ENCODE data around the gene TBC1D1.
A peak's percentile ranks its signal among the peaks of the same experiment; 100 is the strongest.
"Not testable (repeated sequence)": the region's sequence is repeated elsewhere in the genome, so short reads cannot be mapped to it uniquely, and the experiment has no call there.

TBC1D1 gene

DNA sequence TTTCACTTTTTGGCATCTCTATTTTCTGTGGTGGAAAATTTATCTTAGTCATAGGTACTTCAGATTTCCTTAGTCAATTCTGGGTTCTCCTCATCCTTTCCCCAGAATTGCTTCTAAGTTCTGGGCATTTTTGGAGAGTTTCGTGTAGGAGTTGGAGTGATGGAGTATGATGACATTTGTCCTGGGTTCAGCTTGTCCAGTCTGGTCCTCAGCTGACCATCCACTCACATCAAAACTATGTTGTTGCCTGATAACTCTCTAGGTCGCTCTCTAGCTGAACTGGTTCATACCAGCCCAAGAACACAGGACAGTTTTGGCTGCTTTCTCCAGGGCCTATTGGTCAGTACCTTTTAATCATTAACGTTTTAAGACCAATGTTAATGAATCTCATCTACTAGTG lies 82.6 kb downstream of the TBC1D1 start:
- TF ChIP-seq POLR2AphosphoS5 (IDR thresholded peaks at IDR 0.05; ENCODE audit: low read depth, low read length) (no peak), TAF1 (IDR thresholded peaks at IDR 0.05; ENCODE audit: borderline replicate concordance, low read depth, low read length) (no peak), POLR2A (IDR thresholded peaks at IDR 0.05; ENCODE audit: low read depth, low read length) (no peak)
- FAIRE-seq, result no peak
- no peak for DNase-seq (ENCODE audit: insufficient read length)

DNA sequence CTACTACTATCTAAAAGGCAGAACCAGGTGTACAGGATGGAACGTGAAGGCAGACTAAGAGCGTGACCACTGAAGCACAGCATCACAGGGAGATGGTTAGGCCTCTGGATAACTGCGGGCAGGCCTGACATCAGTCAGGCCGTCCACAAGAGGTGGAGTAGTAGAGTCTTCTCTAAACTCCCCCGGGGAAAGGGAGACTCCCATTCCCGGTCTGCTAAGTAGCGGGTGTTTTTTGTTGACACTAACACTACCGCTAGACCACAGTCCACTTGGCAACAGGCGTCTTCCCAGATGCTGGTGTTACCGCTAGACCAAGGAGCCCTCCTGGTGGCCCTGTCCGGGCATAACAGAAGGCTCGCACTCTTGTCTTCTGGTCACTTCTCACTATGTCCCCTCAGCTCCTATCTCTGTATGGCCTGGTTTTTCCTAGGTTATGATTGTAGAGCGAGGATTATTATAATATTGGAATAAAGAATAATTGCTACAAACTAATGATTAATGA lies 84.5 kb downstream of the TBC1D1 start:
- DNase-seq (ENCODE audit: insufficient read length); FAIRE-seq: not testable (repeated sequence)

DNA sequence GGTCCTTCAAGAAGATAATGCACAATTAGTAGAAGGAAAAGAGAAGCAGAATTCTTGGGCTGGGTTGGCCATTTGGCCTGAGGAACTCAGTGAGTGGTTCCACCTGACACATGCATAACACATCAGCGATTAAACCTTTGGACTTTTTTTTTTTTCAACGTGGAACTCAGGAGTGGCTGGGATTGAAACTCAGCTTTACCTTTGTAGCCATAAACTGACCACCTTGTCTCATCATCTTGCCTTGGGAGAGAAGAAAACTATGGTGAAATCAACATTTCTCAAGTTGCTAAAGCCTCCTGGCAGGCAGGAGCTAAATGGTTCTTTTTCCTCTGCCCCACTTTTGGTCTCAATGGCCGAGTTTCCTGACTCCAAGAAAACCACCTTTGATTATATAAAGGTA lies 85.6 kb downstream of the TBC1D1 start:
- TF ChIP-seq TAF1 (IDR thresholded peaks at IDR 0.05; ENCODE audit: borderline replicate concordance, low read depth, low read length), result no peak
- TF ChIP-seq POLR2A (IDR thresholded peaks at IDR 0.05; ENCODE audit: low read depth, low read length), result no peak
- no peak for TF ChIP-seq POLR2AphosphoS5 (IDR thresholded peaks at IDR 0.05; ENCODE audit: low read depth, low read length)
- DNase-seq (ENCODE audit: insufficient read length) (no peak), FAIRE-seq (no peak)

DNA sequence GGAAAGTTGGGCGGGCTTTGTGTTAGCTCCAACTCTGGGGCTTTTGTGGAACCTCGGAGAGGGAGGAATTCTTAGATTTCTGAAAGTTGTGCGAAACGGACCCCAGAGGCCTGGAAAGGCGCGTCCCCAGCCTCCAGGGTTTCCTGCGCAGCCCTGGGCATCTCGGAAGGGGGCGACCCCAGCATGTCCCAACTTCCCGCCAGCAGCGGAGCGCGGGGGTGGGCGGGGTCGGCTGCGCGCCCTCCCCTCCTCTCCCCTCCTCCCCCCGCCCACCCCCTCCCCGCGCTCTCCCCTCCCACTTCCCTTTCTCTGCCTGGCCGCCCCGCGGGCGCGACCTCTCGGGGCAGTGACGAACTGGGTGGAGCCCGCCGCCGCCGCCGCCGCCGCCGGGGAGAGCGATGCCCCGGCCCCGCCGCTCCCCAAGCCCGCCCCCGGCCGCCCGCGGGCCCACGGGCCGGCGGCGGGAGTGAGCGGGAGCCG lies 86.1 kb downstream of the TBC1D1 start:
- DNase-seq (ENCODE audit: insufficient read length), result peak; percentile 77
- TF ChIP-seq POLR2A (IDR thresholded peaks at IDR 0.05; ENCODE audit: low read depth, low read length), result no peak
- TF ChIP-seq TAF1 (IDR thresholded peaks at IDR 0.05; ENCODE audit: borderline replicate concordance, low read depth, low read length), result no peak
- no peak for TF ChIP-seq POLR2AphosphoS5 (IDR thresholded peaks at IDR 0.05; ENCODE audit: low read depth, low read length)
- no peak for FAIRE-seq

DNA sequence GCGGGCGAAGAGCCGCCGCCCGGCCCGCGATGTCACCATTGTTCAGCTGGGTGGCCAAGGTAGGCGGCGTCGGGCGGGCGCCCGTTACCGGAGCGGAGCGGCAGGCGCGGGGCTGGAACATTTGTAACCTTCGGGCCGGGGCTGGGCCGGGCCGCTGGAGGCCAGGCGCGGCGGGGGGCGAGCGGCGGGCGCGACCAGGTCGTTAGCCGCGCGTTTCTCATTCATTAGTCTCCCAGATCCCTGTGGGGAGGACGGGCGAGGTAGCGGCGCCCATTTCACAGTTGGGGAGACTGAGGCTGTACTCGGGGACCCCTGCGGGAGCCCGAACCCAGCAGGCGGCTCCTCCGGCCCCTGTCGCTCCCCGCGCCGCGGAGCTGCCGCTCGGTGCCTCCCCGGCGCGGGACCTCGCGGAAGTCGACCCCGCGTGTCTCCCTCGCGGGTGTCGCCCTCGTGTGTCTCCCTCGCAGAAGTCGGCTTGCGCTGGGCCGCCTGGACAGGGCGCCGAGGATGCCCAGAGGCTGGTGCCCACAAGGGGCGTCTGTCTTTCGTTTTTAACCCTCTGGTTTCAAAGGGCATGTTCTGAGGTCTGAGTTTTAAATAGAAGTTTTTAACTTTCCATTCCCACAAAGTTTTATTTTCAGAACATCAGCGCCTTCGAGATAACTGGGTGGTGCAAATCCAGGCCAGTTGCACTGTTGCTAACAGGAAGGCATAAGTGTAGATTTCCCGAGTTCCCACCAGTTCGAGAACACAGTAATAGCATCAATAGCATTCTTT lies 86.8 kb downstream of the TBC1D1 start:
- peak; percentile 73 for FAIRE-seq
- peak; percentile 52 for DNase-seq (ENCODE audit: insufficient read length)
- TF ChIP-seq POLR2AphosphoS5 (IDR thresholded peaks at IDR 0.05; ENCODE audit: low read depth, low read length), result no peak
- peak; percentile 17; the same call in 1 of the 2 replicates for TF ChIP-seq POLR2A (IDR thresholded peaks at IDR 0.05; ENCODE audit: low read depth, low read length)

DNA sequence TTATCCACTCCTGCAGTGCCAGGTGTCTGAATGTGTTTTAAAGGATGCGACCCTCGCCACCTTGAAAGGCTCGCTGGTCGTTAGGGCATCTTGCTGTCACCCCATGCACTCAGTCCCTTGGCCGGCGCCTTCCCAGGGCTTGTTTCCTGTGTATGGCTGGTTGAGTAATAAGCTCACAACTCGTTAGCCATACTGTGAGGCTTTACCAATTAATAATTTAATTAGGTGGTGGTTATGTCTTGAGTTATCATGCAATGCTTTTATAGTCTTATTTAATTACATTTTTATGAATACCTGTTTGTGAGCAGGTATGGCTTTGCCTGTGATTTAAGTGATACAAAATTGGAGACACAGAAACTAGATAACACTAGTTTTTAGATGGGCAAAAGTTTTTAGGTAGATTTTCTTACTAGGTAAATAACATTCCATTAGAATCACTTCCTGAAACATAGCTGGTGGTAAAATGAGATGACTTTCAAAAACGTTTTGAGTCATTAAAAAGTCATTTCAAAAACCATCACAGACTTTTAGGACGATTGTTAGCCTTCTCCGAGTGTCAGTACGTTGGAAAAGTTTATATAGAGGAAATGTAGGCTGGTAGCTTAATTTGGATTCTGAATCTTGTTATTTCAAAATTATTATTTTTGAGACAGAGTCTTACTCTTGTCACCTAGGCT lies 87.5 kb downstream of the TBC1D1 start:
- FAIRE-seq, result peak; percentile 84
- TF ChIP-seq POLR2AphosphoS5 (IDR thresholded peaks at IDR 0.05; ENCODE audit: low read depth, low read length) (no peak), POLR2A (IDR thresholded peaks at IDR 0.05; ENCODE audit: low read depth, low read length) (no peak), TAF1 (IDR thresholded peaks at IDR 0.05; ENCODE audit: borderline replicate concordance, low read depth, low read length) (no peak)
- no peak for DNase-seq (ENCODE audit: insufficient read length)

DNA sequence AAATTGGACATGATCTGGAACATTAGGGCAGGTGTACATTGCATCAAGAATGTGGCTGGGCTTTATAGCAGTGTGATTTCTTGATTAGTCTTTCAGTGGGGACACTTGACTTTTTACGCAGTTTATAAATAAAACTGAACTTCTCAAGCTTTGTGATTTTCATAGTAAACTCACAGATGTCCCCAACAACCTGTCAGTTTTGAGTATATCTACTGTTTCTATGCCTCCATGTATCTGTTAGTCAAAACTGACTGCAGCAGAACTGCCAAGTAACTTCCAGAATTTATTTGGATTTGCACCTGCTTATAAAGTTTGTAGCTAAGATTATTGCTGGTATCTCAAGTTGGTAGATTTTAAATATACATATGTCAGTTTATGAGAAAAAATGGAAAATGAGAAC lies 89.4 kb downstream of the TBC1D1 start:
- FAIRE-seq, result no peak
- DNase-seq (ENCODE audit: insufficient read length), result no peak
- no peak for TF ChIP-seq TAF1 (IDR thresholded peaks at IDR 0.05; ENCODE audit: borderline replicate concordance, low read depth, low read length)
- no peak for TF ChIP-seq POLR2A (IDR thresholded peaks at IDR 0.05; ENCODE audit: low read depth, low read length)
- no peak for TF ChIP-seq POLR2AphosphoS5 (IDR thresholded peaks at IDR 0.05; ENCODE audit: low read depth, low read length)

DNA sequence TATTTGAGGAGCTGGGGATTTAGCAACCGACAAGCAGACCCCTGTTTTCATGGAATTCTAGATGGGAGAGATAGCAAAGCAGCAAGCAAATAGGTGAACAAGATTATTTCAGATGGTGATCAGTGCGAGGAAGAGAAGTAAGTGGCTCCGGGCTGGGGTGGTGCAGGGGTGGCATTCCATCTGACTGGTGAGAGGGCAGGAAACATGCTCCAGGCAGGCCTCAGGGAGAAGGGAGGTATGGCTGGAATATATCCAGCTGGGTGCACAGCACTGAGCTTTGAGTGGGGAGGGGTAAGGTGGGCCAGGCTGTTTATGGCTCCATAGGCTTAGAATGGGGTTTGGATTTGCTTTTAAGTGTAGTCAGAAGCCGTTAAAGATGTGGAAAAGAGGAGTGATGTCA lies 90.5 kb downstream of the TBC1D1 start:
- FAIRE-seq, result no peak
- no peak for DNase-seq (ENCODE audit: insufficient read length)
- TF ChIP-seq POLR2AphosphoS5 (IDR thresholded peaks at IDR 0.05; ENCODE audit: low read depth, low read length) (no peak), TAF1 (IDR thresholded peaks at IDR 0.05; ENCODE audit: borderline replicate concordance, low read depth, low read length) (no peak), POLR2A (IDR thresholded peaks at IDR 0.05; ENCODE audit: low read depth, low read length) (no peak)

DNA sequence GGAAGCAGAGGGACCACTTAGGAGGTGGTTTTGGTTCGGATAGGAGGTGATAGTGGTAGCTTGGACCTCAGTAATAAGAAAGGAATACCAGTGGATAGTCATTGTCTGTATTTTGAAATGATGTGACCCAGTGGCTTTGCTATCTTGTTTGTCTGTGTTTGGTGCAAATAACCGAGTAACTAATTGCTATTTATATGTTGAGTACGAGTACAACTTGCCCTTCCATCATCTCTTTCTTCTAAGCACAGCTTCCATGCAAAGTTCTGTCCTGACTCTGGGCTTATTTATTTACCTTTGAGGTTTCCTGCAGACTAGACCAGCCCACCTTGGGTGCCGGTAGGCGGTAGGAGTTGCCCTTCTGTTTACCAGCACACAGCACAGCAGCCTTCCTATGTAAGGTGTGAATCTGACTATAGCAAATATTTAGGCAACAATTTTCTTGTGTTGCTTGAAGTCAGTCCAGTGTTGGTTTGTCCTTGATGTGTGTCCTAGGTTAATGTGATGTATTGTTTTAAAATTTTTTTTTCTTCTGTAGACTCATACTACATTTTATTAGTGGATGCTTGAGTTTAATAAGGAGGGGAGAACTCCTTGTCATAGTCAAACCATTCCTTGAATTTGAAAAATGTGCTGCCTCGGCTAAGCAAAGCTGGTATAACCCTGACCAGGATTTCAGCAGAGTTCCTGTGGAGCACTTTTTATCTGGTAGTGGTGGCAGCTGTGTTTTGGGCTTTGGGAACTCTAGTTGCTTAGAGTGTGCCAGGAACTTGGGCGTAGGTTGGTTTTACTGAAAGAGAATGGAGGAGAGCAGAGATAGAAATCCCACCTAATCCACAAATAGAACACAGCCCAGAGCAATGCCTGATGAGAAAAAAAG lies 91.2 kb downstream of the TBC1D1 start:
- no peak for DNase-seq (ENCODE audit: insufficient read length)
- FAIRE-seq, result no peak
- TF ChIP-seq POLR2AphosphoS5 (IDR thresholded peaks at IDR 0.05; ENCODE audit: low read depth, low read length), result no peak
- no peak for TF ChIP-seq POLR2A (IDR thresholded peaks at IDR 0.05; ENCODE audit: low read depth, low read length)
- TF ChIP-seq TAF1 (IDR thresholded peaks at IDR 0.05; ENCODE audit: borderline replicate concordance, low read depth, low read length), result no peak

DNA sequence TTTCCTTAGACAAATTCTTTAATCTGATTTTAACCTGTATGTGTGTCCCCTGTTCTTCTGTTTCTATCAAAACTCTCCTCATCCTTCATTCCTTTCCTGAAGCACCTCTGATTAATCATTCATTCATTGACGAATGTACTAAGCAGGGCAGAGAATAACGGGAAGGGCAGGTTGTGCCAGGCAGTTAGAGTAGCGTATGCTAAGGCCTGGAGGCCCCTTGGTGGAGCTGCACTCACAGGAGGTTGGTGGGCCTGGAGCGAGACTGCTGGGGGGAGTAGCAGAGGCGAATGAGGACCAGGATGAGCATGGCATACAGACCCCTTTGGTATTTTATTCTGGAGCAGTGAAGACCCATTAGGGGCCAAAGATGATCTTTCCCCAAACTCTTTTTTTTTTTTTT lies 91.9 kb downstream of the TBC1D1 start:
- no peak for TF ChIP-seq POLR2A (IDR thresholded peaks at IDR 0.05; ENCODE audit: low read depth, low read length)
- TF ChIP-seq POLR2AphosphoS5 (IDR thresholded peaks at IDR 0.05; ENCODE audit: low read depth, low read length), result no peak
- TF ChIP-seq TAF1 (IDR thresholded peaks at IDR 0.05; ENCODE audit: borderline replicate concordance, low read depth, low read length), result no peak
- FAIRE-seq, result no peak
- no peak for DNase-seq (ENCODE audit: insufficient read length)

DNA sequence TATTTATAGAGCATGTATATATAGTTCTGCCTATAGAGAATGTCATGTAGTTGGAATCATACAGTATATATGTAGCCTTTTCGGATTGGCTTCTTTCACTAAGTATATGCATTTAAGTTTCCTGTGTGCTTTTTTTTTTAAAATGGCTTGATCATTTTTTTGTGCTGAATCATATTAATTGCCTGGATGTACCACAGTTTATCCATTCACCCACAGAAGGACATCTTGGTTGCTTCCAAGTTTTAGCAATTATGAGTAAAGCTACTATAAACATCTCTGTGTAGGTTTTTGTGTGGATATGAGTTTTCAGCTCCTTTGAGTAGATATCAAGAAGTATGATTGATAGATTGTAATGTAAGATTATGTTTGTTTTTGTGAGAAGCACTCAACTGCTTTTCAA lies 93.1 kb downstream of the TBC1D1 start:
- FAIRE-seq (peak; percentile 68), DNase-seq (ENCODE audit: insufficient read length) (no peak)
- TF ChIP-seq POLR2AphosphoS5 (IDR thresholded peaks at IDR 0.05; ENCODE audit: low read depth, low read length) (no peak), TAF1 (IDR thresholded peaks at IDR 0.05; ENCODE audit: borderline replicate concordance, low read depth, low read length) (no peak), POLR2A (IDR thresholded peaks at IDR 0.05; ENCODE audit: low read depth, low read length) (no peak)
